Colonic mucosa (tissue), 4 donors: Measurements from ENCODE around the gene CSF3R. TPM values are rescaled to one million over a fixed set of nuclear protein-coding genes. Genes with fewer than 3 reads are reported as not detected.

Experiments used
- DNase-seq: peaks from one replicate; pipeline ENCODE4 v3.0.0-alpha.2; 2020
- H3K27ac ChIP-seq: fragments of 200-600 bp; one replicate; pipeline ENCODE4 v1.8.0; 2021
- H3K27me3 ChIP-seq: fragments of 200-600 bp; one replicate; pipeline ENCODE4 v1.8.0; 2021
- H3K36me3 ChIP-seq: fragments of 200-600 bp; one replicate; pipeline ENCODE4 v1.8.0; 2021
- H3K4me1 ChIP-seq: fragments of 200-600 bp; one replicate; pipeline ENCODE4 v1.8.0; 2021; ENCODE audit warnings: mild to moderate bottlenecking
- H3K4me3 ChIP-seq: fragments of 200-600 bp; one replicate; pipeline ENCODE4 v1.8.0; 2021
- H3K9ac ChIP-seq, 2 donors: one replicate each; pipeline ENCODE4 v1.7.0; 2013; ENCODE audit warnings: control low read depth in 2 of 2, low read depth in 2 of 2, low read length in 2 of 2
- H3K9me3 ChIP-seq: fragments of 200-600 bp; one replicate; pipeline ENCODE4 v1.8.0; 2021
- intact Hi-C: fragments of 100-400 bp; cut with DNase I; formaldehyde crosslinking; loops from one replicate; pipeline ENCODE4 v1.14.1; 2022
- total RNA-seq, 2 donors: library from RNA; stranded (reverse); fragmentation: NEBNext Ultra II Directional in 1 of 2; extraction: Animal tissue kit (Norgen Biotek cat#: 25700) in 1 of 2; gene quantifications; one replicate each; pipeline ENCODE4 v1.2.1, GENCODE V29; 2021
- TF ChIP-seq, protein P1 (sequence below): fragments of 200-600 bp; IDR thresholded peaks from one replicate; pipeline ENCODE4 v1.8.0; 2022; ENCODE audit warnings: antibody characterized with exemption, mild to moderate bottlenecking
- donor health status: healthy.
- donor health status: DM: no; HTN: no; CAD: no.
- donor health status: DM: no; HTN: no; CAD: no.

The CSF3R gene
- total RNA-seq, 2 donors from 2014 or later = 1.1 to 3.8 TPM

DNA sequence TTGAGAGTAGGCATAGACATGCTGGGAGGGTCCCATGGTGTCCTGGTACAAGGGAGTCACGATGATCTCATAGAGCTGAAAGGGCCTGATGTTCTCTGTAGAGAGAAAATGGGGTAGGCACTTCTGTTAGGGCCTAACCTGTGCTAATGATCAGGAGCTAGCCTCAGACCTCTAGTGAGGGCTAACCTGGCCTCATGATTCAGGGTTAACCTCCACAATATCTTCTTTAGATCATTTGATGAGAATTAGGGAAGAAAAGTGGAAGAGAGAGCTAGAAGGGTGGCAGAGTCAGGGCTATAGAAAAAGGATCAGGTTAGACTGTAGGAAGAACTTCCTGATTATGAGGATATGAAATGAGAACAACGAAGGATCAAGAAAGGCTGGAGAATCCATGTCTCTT is 13.6 kb downstream of the CSF3R start:
- H3K36me3 ChIP-seq = no peaks in the 10 kb centered on the region
- H3K27ac ChIP-seq = no peak overlapping the region
- H3K27me3 ChIP-seq = no peaks in the 10 kb centered on the region
- intact Hi-C loops = no loop called here
- H3K4me1 ChIP-seq = no peaks in the 10 kb centered on the region
- no peaks in the 10 kb centered on the region for H3K9me3 ChIP-seq
- H3K4me3 ChIP-seq = no peak overlapping the region
- no peak overlapping the region for H3K9ac ChIP-seq
- TF ChIP-seq, protein P1, sequence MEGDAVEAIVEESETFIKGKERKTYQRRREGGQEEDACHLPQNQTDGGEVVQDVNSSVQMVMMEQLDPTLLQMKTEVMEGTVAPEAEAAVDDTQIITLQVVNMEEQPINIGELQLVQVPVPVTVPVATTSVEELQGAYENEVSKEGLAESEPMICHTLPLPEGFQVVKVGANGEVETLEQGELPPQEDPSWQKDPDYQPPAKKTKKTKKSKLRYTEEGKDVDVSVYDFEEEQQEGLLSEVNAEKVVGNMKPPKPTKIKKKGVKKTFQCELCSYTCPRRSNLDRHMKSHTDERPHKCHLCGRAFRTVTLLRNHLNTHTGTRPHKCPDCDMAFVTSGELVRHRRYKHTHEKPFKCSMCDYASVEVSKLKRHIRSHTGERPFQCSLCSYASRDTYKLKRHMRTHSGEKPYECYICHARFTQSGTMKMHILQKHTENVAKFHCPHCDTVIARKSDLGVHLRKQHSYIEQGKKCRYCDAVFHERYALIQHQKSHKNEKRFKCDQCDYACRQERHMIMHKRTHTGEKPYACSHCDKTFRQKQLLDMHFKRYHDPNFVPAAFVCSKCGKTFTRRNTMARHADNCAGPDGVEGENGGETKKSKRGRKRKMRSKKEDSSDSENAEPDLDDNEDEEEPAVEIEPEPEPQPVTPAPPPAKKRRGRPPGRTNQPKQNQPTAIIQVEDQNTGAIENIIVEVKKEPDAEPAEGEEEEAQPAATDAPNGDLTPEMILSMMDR = no peak
- no peak for DNase-seq

DNA sequence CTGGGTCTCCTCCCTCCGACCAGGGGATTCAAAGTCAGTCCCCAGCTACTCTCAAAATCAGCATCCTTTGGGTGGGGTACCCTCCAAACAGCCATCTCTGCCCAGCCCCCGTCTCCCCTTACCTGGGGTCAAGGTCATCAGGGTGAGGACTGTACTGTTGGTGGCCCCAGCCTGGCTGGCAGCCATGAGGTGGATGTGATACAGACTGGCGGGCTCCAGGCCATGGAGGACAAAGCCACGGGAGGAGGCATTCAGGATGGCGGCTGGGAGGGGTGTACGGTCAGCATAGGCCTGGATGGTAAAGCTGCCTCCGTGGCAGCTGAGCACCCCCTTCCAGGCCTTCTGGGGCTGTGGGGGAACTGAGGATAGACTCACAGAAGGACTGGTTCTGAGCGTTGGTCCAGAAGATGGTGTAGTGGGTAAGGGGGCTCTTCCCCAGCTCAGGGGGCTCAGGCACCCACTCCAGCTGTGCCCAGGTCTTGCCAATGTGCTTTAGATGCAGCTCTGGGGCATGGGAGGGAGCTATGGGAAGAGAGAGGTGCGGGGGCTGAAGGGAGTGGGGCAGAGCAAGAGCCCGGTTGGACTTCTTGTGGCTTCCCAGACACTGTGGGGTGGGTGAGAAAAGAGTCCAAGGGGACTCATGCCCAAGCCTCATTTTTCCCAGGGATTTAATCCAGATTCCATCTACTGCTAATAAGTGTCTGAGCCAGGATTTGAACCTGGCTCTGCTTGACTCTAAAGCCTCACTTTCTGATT is 14.8 kb downstream of the CSF3R start:
- H3K4me3 ChIP-seq = no peak overlapping the region
- no peaks in the 10 kb centered on the region for H3K9me3 ChIP-seq
- no peak overlapping the region for H3K9ac ChIP-seq
- peaks cover 6% of the 10 kb centered on the region for H3K4me1 ChIP-seq
- DNase-seq = no peak
- TF ChIP-seq, protein P1 = no peak
- H3K27ac ChIP-seq = no peak overlapping the region
- H3K27me3 ChIP-seq = no peaks in the 10 kb centered on the region
- H3K36me3 ChIP-seq = no peaks in the 10 kb centered on the region
- intact Hi-C loops = no loop called here

DNA sequence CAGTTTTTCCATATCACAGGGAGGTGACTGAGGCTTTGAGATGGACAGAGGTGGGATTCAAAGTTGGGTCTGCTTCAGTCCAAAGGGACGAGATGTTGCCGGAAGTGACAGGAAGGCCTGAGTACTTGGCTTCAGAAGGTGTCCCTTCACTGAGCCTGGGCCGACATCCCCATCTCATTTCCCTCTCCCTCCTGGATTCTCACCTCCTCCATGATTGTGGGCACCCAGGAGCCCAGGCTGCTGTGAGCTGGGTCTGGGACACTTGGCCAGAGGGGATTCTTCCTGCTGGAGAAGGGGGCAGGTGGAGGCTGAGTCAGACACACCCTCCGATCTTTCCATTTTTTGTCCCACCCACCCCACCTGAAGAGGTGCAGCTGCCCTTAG is 15.7 kb downstream of the CSF3R start:
- Histone ChIP-seq H3K4me1 (peaks cover 7% of the 10 kb centered on the region), H3K36me3 (no peaks in the 10 kb centered on the region), H3K27me3 (no peaks in the 10 kb centered on the region), H3K4me3 (no peak overlapping the region), H3K9ac (no peak overlapping the region), H3K27ac (no peak overlapping the region), H3K9me3 (no peaks in the 10 kb centered on the region)
- intact Hi-C loops = no loop called here
- TF ChIP-seq, protein P1 = no peak
- no peak for DNase-seq

DNA sequence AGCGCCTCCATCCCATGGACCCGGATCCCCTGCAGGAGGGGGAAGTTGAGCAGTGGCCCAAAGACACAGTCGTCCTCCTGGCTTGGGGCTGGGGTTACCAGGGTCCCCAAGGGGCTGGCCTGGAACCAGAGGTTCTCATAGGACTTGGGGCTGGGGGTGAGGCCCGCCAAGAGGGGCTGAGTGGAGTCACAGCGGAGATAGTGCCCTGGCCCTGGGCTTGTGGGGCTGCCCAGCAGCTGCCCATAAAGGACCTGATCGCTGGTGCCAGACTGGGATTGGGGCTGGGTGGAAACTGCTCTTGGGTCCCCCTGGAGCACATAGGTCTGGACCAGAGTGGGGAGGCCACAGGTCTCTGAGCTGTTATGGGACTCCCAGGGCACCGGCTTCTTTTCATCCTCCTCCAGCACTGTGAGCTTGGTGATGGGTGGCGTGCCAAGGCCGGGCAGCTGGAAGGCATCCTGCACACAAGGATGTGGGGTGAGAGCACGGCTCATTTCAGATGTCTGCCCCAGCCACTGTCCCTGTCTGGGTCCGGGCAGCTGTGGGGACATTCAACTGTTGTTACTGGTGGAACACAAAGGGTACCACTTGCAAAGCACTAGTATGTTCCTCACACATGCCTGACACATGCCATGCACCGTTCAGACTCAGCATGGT is 16.2 kb downstream of the CSF3R start:
- Histone ChIP-seq H3K4me3 (no peak overlapping the region), H3K4me1 (peaks cover 7% of the 10 kb centered on the region), H3K9me3 (no peaks in the 10 kb centered on the region), H3K27me3 (no peaks in the 10 kb centered on the region), H3K9ac (no peak overlapping the region), H3K36me3 (no peaks in the 10 kb centered on the region), H3K27ac (no peak overlapping the region)
- TF ChIP-seq, protein P1 = no peak
- DNase-seq = no peak
- intact Hi-C loops = no loop called here

DNA sequence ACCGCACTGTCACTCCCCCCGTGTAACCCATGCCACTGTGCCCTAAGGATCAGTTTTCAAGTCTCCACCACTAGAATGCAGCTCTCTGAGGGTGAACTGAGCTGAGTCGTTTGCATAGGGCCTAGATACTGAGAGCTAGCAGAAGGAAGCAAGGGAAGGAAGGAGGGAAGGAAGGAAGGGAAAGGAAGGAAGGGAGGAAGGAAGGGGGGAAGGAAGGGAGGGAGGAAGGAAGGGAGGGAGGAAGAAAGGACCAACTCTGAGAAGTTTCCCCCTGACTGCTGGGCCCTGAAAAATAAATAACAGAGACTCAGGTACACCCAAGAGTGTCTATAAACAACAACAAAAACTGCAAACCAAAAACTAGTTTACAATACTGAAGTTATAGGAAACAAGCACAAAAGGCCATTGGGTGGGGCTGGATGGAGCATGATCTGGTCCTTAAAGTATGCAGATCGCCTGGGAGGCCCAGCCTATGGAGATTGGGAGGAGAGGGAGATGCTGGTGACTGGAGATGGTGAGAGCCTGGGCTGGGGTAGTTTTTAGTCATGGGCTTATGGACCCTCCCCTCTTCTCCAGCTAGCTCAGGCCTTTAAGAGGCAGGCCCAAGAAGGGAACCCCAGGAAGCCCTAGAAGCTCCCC is 16.9 kb downstream of the CSF3R start:
- no peak overlapping the region for H3K4me3 ChIP-seq
- TF ChIP-seq, protein P1 = no peak
- no peaks in the 10 kb centered on the region for H3K36me3 ChIP-seq
- H3K9me3 ChIP-seq = no peaks in the 10 kb centered on the region
- no peak overlapping the region for H3K9ac ChIP-seq
- intact Hi-C loops = no loop called here
- no peaks in the 10 kb centered on the region for H3K27me3 ChIP-seq
- H3K27ac ChIP-seq = no peak overlapping the region
- no peak for DNase-seq
- peaks cover 7% of the 10 kb centered on the region for H3K4me1 ChIP-seq
